HG02759 (cell line): Measurements from ENCODE around the gene FANCC.
A peak's percentile ranks its signal among the peaks of the same experiment; 100 is the strongest.
"Not testable (repeated sequence)": the region's sequence is repeated elsewhere in the genome, so short reads cannot be mapped to it uniquely, and the experiment has no call there.

Source experiments
- ATAC-seq: cut with Tn5 transposase; IDR thresholded peaks from one replicate; pipeline ENCODE4 v1.9.1; 2021; ENCODE audit warnings: mild to moderate bottlenecking, moderate library complexity; ENCODE audit not compliant: unreplicated experiment

Gene FANCC

GRCh38 chr9:95284162-95285080, 33.1 kb downstream of the FANCC start:
- ATAC-seq, result no peak

GRCh38 chr9:95283673-95284072, 33.8 kb downstream of the FANCC start:
- no peak for ATAC-seq

- no peak for ATAC-seq
Observed at GRCh38 chr9:95282332-95282731, 35.2 kb downstream of the FANCC start.

GRCh38 chr9:95280745-95281144, 36.8 kb downstream of the FANCC start:
- ATAC-seq, result no peak

- ATAC-seq, result no peak
Observed at GRCh38 chr9:95277509-95277908, 40.0 kb downstream of the FANCC start.

- ATAC-seq, result no peak
Observed at GRCh38 chr9:95276395-95276954, 41.0 kb downstream of the FANCC start.

- not testable (repeated sequence) for ATAC-seq
Observed at GRCh38 chr9:95274160-95274559, 43.3 kb downstream of the FANCC start.

GRCh38 chr9:95273369-95274022, 44.0 kb downstream of the FANCC start:
- peak; percentile 53 for ATAC-seq

GRCh38 chr9:95272830-95273229, 44.7 kb downstream of the FANCC start:
- no peak for ATAC-seq

GRCh38 chr9:95270790-95271189, 46.7 kb downstream of the FANCC start:
- no peak for ATAC-seq

GRCh38 chr9:95269803-95270773, 47.4 kb downstream of the FANCC start:
- not testable (repeated sequence) for ATAC-seq

- ATAC-seq, result no peak
Observed at GRCh38 chr9:95268681-95269080, 48.8 kb downstream of the FANCC start.

- peak; percentile 78 for ATAC-seq
Observed at GRCh38 chr9:95266649-95267048, 50.9 kb downstream of the FANCC start.

- no peak for ATAC-seq
Observed at GRCh38 chr9:95265960-95266359, 51.5 kb downstream of the FANCC start.

GRCh38 chr9:95264954-95265615, 52.4 kb downstream of the FANCC start:
- no peak for ATAC-seq

- ATAC-seq, result no peak
Observed at GRCh38 chr9:95261890-95262289, 55.6 kb downstream of the FANCC start.

GRCh38 chr9:95250462-95251221, 66.9 kb downstream of the FANCC start:
- ATAC-seq, result no peak

- no peak for ATAC-seq
Observed at GRCh38 chr9:95249986-95250385, 67.5 kb downstream of the FANCC start.

GRCh38 chr9:95246547-95246946, 71.0 kb downstream of the FANCC start:
- no peak for ATAC-seq
